ENCODE measurements around the gene CLDN22. TPM values are rescaled to one million over a fixed set of nuclear protein-coding genes. Genes with fewer than 3 reads are reported as not detected.

Gene CLDN22
- total RNA-seq, 4 donors from 2014 or later = not detected

DNA sequence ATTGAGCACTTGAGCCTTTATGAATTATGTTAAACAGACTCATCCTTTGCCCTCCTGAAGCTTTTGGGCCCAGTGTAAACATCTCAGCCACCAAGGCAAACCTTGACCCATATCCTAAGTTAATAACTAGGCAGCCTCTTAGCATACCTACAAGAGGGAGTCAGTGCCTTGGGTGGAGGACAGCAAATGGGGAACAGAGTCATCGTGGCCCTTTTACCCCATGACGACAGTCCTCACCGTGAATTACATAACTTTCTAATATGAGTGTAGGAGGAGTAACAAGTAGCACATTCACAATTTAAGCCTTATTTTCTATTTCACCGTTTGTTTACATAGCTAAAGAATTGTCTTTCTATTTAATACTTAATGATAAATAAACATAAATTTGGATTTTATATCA is 16.8 kb downstream of the CLDN22 start:
- no peak overlapping the region for H3K4me3 ChIP-seq (ENCODE audit: low read depth, poor library complexity, severe bottlenecking)
- no peak for DNase-seq (ENCODE audit: low spot score in 2 of 2)
- WGBS, 2 donors = 79 to 87% methylated on average over 4 of the region's 4 CpGs
- intact Hi-C loops (cut with DNase I; ENCODE audit: low total_unique reads) = no loop called here
- no peak for TF ChIP-seq POLR2A (IDR thresholded peaks at IDR 0.05)
- TF ChIP-seq CTCF (IDR thresholded peaks at IDR 0.05) = no peak

GRCh38 chr4:183300655-183301054 is 19.4 kb downstream of the CLDN22 start:
- 82 to 85% methylated on average over 5 of the region's 5 CpGs for WGBS, 2 donors
- intact Hi-C loops (cut with DNase I; ENCODE audit: low total_unique reads) = no loop called here
- H3K4me3 ChIP-seq (ENCODE audit: low read depth, poor library complexity, severe bottlenecking) = no peak overlapping the region
- TF ChIP-seq POLR2A (IDR thresholded peaks at IDR 0.05) (no peak), CTCF (IDR thresholded peaks at IDR 0.05) (no peak)
- DNase-seq (ENCODE audit: low spot score in 2 of 2) = no peak

DNA sequence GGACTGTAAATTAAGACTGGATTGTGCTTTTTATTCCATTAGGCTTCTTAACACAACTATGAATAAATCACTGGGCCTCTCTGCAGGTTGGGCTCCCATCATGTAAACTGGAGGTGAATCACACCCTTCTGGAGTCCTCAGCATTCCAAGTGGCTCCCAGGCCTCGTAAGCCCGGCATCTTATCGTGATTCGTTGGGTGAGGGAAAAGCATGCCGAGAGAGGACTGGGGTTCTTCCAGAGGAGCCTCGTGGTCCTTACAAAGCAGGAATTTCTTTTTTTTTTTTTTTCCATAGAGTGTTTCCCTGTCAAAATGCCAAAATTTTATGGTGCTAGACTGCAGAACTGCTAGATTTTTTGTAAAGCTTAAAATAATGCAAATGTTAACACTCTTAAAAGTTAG is 20.0 kb downstream of the CLDN22 start:
- WGBS, 2 donors = 75 to 82% methylated on average over 6 of the region's 6 CpGs
- intact Hi-C loops (cut with DNase I; ENCODE audit: low total_unique reads) = no loop called here
- no peak for DNase-seq (ENCODE audit: low spot score in 2 of 2)
- TF ChIP-seq CTCF (IDR thresholded peaks at IDR 0.05) (no peak), POLR2A (IDR thresholded peaks at IDR 0.05) (no peak)
- no peak overlapping the region for H3K4me3 ChIP-seq (ENCODE audit: low read depth, poor library complexity, severe bottlenecking)

DNA sequence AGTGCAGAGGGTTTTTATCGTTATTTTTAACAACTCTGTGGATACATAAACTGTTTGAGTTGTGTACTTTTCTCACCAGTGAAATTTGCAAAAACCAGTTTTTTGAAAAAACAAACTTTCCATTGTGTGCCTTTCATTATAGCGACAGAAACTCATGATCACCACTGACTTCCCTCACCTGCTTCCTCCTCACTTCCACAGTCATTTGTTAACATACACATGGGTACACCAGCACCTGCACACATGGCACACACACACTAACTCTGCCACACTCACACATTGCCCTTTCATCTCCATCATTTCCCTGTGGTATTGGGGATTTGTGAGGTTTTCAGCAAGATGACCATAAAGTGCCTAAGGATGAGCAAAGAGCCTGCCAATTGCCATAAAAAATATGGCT is 20.6 kb downstream of the CLDN22 start:
- no peak overlapping the region for H3K4me3 ChIP-seq (ENCODE audit: low read depth, poor library complexity, severe bottlenecking)
- TF ChIP-seq POLR2A (IDR thresholded peaks at IDR 0.05) = no peak
- no peak for TF ChIP-seq CTCF (IDR thresholded peaks at IDR 0.05)
- DNase-seq (ENCODE audit: low spot score in 2 of 2) = no peak
- 78 to 88% methylated on average over 2 of the region's 2 CpGs for WGBS, 2 donors
- intact Hi-C loops (cut with DNase I; ENCODE audit: low total_unique reads) = no loop called here

DNA sequence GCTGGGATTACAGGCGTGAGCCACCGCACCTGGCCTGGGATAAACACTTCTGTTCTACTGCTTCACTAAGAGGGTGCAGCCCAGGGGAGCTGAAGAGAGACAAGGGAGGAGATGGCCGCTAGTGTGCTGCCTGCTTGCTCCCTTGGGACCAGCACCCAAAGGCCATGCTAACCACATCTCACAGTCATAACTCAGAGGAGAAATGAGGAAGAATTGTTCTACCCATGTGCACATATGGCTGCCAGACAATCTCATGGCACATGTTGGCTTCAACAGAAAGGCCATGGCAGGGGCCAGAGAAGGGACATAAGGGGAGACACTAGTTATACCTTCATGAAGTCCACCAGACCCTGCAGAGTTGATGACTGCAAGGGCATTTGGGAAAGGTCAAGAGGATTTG is 22.4 kb downstream of the CLDN22 start:
- DNase-seq (ENCODE audit: low spot score in 2 of 2) = no peak
- TF ChIP-seq CTCF (IDR thresholded peaks at IDR 0.05) (no peak), POLR2A (IDR thresholded peaks at IDR 0.05) (no peak)
- no peak overlapping the region for H3K4me3 ChIP-seq (ENCODE audit: low read depth, poor library complexity, severe bottlenecking)
- intact Hi-C loops (cut with DNase I; ENCODE audit: low total_unique reads) = no loop called here
- 97 to 98% methylated on average over 3 of the region's 3 CpGs for WGBS, 2 donors

DNA sequence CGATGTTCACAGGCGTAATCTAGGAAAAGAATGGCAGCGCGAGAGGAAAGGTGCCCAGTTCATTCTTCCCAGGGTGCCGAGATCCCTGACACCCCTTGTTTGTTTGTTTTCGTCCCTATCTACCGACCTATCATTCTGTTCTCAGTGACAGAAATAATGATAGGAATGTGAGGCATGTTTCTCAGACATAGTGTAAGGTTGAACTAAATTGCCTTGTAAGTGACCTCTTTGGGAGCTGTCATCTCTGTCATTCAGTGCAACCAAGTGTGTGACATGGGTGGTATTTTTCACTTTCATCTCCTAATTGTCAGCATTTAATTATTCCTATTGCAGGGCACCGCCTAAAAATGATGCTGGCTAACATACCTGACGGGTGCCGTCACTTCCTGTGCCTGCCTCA is 24.4 kb downstream of the CLDN22 start:
- intact Hi-C loops (cut with DNase I; ENCODE audit: low total_unique reads) = no loop called here
- WGBS, 2 donors = 91 to 97% methylated on average over 10 of the region's 10 CpGs
- no peak for DNase-seq (ENCODE audit: low spot score in 2 of 2)
- H3K4me3 ChIP-seq (ENCODE audit: low read depth, poor library complexity, severe bottlenecking) = no peak overlapping the region
- no peak for TF ChIP-seq POLR2A (IDR thresholded peaks at IDR 0.05)
- TF ChIP-seq CTCF (IDR thresholded peaks at IDR 0.05) = no peak

Measured in lower leg skin (tissue), 4 donors.